HG03469 (cell line): Measurements from ENCODE around the gene A2M.

Experiments used
- ATAC-seq: cut with Tn5 transposase; IDR thresholded peaks from one replicate; pipeline ENCODE4 v1.9.1; 2021; ENCODE audit warnings: mild to moderate bottlenecking, moderate library complexity, moderate number of reproducible peaks; ENCODE audit not compliant: unreplicated experiment

The A2M gene

DNA sequence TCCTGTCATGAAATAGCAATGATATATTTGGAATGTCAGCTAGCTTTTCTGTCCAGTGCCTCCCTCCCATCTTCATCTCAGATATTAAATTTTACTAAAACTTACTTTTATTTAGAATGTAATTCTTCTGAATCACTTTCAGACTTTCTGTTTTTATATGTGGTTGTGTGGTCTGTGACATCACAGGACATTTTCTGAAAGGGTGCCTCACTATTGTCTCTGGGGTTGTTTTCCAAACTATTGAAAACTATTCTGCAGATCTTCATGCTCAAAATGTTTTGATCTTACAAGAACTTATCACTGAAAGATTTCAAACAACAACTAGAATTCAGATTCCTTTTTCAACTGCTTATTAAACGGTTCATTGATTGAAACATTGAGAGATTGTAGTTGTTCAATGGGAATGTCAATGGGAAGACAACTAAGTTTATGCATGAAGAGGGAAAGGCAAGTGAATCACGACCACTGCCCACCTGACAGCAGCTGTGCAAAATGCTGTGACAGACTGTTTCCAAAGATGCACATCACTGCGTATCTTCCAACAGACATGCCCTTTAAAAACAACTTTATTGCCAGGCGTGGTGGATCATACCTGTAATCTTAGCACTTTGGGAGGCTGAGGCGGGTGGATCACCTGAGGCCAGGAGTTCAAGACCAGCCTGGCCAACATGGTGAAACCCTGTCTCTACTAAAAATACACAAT lies 75.1 kb downstream of the A2M start:
- no peak for ATAC-seq

DNA sequence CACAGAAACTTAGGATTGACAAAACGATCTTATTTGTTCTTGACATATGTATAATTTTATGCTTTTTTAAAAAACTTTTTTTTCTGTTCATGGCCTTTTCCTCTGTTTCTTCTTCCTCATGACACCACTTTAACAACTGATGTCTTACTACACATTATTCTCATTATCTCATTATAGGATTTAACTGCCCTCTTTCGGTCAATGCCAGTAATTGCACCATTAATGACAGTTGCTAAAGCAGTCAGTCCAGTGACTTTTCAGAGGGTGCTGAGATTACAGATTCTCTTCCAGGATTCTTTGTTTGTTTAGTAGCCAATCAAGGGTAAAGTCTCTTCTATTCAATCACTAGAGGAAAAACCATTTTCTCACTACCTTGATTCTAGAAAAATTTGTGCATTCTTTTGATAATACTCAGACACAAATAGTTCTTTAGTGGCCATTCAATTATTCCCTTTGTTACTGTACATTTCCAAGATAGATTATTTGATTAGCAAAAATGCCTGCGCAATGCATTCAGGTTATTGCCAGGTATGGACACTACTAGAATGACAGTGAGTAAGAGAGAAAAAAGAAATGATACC lies 76.2 kb downstream of the A2M start:
- no peak for ATAC-seq

DNA sequence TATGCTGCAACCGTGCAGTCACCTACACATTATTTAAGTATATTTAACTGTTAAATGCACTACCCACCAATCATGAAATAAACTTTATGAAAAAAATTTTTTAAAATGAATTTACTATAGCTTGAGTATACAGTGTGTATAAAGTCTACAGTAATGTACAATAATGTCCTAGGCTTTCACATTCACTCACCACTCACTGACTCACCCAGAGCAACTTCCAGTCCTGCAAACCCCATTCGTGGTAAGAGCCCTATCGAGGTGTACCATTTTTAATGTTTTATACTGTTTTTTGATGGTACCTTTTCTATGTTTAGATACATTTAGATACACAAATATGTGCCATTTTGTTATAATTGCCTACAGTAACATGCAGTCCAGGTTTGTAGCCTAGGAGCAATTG lies 78.3 kb downstream of the A2M start:
- ATAC-seq = no peak

DNA sequence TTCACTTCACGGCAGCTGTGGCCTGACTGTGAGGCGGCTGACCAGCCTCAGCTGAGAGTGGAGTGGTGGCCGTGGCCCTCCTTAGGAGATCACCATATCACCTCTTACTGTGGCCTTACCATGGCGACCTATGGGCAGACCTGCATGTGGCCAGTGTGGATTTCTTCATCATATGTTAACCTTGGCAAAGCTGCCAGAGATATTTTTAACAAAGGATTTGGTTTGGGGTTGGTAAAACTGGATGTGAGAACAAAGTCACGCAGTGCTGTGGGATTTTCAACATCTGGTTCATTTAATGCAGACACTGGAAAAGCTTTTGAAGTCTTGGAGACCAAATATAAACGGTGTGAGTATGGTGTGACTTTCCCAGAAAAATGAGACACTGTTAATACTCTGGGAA lies 79.5 kb downstream of the A2M start:
- ATAC-seq = no peak

DNA sequence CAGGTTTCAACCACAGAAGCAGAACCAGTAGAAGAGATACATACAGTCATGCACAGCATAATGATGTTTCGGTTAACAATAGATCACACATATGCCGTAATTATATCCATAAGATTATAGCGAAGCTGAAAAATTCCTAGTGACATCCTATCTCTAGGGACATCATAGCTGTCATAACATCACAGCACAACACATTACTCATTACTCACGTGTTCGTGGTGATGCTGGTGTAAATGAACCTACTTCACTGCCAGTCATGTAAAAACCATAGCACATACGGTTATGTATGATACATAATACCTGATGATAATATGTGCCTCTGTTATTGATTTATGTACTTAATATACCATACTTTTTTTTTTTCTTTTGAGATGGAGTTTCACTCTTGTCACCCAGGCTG lies 81.6 kb downstream of the A2M start:
- no peak for ATAC-seq

DNA sequence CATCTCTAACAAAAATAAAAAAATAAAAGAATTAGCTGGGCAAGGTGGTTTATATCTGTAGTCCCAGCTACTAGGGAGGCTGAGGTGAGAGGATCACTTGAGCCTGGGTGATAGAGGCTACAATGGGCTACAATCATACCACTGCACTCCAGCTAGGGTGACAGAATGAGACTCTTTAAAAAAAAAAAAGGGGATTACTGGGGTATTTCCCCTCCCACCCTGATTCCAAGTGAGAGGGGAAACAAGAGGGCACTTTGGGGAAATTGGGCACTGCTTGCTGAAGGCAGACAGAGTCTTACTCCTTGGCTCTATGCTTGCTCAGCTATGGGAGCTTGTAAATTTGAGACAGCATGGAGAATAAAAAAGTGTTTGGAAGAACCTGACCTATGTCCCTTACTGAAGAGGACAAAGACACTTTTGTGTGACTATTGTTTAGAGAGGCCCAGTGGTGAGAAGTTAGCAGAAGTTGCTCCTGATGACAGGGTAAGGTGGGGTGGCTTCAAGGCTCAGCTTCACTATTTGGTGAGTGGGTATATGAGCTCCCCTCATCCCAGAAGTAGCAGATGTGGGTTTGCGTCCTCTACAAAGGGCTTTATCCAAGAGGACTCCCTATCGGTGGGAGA lies 82.3 kb downstream of the A2M start:
- no peak for ATAC-seq

DNA sequence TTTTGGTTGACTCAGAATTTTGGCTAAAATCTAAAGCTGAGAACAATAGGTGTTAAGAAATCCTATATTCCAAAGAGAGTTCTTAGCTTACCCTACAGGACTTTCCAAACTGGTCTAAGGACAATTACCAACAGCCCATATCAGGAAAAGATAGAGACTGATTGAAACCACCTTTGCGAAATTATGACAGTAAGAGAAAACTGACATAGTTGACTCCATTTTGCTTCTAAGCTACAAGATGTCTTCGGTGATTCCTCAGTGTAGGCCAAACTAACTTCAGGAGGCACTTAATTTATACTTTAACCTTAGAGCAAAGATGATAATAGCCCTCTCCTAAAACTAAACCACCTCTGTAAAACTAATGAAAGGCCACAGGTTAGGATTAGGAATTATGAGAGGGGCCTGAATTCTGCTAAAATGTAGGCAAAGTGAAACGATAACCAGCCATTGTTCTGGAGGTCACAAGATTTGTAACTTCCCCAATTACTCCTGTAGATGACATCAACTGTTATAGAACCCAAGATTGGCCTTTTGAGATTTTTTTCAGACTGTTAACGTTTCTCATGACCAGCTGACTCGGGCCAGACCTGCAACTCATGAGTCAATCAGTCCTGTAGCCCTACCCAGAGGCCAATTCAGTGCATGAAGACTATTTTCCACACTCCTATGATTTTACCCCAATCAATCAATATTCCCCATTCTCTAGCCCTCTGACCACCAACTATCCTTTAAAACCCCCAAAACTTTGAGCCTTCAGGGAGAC lies 83.3 kb downstream of the A2M start:
- no peak for ATAC-seq

DNA sequence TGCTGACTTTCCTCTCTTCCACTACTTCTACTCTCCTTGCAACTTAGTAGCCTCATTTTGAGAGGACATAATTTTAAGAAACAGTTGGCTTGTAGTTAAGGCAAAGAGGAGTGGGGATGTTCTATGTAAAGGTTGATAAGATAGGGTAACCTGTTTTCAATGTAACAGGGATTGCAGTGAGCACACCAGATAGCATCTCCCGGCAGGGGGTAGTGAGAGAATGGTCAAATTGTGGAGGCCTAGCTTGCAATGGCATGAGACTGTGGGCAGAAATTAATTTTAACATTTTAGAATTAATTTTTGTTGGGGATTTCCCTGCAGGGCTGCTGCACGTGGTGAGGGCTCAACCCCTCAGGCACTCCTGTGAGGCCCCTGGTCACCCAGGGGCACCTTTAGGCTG lies 84.9 kb downstream of the A2M start:
- no peak for ATAC-seq

DNA sequence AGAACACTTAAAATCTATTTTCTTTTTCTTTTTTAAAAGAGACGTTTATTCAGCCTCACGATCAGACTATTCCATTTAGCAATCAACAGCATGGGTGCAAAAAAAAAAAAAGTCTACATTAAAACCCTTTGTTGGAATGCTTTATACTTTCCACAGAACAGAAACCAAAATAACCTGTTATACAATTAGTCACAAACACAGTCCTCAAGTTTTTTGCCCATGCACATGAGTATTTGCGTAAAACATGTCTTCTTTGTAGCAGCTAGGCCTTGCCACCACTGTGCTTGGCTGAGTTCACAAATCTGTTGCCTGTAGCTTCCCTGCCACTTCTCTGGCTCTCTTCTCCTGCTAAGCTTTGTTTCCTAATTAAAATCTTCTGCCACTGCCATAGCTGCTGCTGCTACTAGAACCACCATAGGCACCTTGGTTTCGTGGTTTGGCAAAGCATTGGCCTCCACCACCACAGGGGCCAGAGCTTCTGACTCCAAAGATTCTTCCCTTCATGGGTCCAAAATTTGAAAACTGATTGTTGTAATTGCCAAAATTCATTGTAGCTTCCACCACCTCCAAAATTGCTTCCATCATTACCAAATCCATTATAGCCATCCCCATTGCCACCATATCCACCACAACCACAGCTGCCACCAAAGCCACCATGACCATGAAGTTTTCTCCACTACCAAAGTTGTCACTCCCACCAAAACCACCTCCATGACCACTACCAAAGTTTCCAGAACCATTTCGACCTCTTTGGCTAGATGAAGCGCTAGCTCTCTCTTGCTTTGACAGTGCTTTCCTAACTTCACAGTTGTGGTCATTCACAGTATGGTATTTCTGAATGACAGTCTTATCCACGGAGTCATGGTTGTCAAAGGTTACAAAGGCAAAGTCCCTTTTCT lies 88.3 kb downstream of the A2M start:
- ATAC-seq = no peak

DNA sequence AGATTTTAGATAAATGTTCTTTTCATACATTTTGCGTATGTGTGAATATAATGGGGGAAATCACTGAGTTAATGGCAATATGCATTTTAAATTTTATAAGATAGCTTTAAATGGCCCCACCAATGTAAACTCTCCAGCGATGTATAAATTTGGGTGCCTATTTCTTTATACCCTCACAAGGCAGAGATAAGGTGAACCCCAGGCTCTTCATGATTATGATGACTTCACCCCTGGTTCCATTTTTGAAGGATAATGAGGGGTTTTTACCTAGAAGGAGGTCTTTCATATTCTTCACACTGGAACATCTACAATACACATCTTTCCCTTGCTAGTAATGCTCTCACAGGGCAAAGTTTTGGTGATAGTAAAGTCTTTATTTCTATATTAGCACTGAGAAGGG lies 91.2 kb downstream of the A2M start:
- no peak for ATAC-seq

DNA sequence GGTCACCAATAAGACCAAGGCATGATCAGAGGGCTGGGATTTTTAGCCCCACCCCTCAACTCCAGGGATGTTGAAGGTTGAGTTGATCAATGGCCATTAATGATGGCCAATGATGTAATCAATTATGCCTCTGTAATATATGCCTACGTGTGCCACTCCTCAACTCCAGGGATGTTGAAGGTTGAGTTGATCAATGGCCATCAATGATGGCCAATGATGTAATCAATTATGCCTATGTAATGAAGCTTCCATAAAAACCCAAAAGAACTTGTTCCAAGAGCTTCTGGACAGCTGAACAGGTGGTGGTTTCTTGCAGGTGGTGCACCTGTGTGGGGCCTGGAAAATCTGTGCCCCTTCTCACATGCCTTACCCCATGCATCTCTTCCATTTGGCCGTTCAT lies 93.1 kb downstream of the A2M start:
- ATAC-seq = no peak
